B cell (primary cell): ENCODE results near the gene MPDZ.

Experiments used
- CTCF ChIP-seq: fragments of 200-600 bp; IDR thresholded peaks from one replicate; pipeline ENCODE4 v1.8.0; 2022; ENCODE audit warnings: antibody characterized with exemption, mild to moderate bottlenecking
- EZH2 ChIP-seq: IDR thresholded peaks from 2 replicates; pipeline ENCODE4 v1.6.1; 2012; ENCODE audit warnings: borderline replicate concordance, low read depth, mild to moderate bottlenecking, moderate library complexity, low read length; ENCODE audit not compliant: insufficient read depth, poor library complexity, severe bottlenecking

GRCh38 chr9:13279284-13280141 lies at the start of gene MPDZ:
- no peak for TF ChIP-seq CTCF
- no peak for TF ChIP-seq EZH2
